Fibroblast of lung (primary cell): ENCODE data around the gene NUDT4.
"Not testable (repeated sequence)": the region's sequence is repeated elsewhere in the genome, so short reads cannot be mapped to it uniquely, and the experiment has no call there.

ENCODE experiments used
- EZH2 ChIP-seq: IDR thresholded peaks from 2 replicates; pipeline ENCODE4 v1.5.1; 2012; ENCODE audit warnings: low read length, control low read depth, mild to moderate bottlenecking; ENCODE audit errors: missing control alignments
- TF ChIP-seq, protein P1 (sequence below), 2 donors: IDR thresholded peaks in 1 of 2; conservative IDR thresholded peaks in 1 of 2; 1 replicate in 1 of 2; 2 replicates in 1 of 2; pipeline ENCODE4 v1.5.1; 2011 to 2012; ENCODE audit warnings: low read length in 2 of 2, control low read depth in 1 of 2, inconsistent platforms in 1 of 2, low read depth in 1 of 2, mild to moderate bottlenecking in 1 of 2

GRCh38 chr12:93399183-93399863 lies 21.6 kb downstream of the NUDT4 start:
- TF ChIP-seq, protein P1, sequence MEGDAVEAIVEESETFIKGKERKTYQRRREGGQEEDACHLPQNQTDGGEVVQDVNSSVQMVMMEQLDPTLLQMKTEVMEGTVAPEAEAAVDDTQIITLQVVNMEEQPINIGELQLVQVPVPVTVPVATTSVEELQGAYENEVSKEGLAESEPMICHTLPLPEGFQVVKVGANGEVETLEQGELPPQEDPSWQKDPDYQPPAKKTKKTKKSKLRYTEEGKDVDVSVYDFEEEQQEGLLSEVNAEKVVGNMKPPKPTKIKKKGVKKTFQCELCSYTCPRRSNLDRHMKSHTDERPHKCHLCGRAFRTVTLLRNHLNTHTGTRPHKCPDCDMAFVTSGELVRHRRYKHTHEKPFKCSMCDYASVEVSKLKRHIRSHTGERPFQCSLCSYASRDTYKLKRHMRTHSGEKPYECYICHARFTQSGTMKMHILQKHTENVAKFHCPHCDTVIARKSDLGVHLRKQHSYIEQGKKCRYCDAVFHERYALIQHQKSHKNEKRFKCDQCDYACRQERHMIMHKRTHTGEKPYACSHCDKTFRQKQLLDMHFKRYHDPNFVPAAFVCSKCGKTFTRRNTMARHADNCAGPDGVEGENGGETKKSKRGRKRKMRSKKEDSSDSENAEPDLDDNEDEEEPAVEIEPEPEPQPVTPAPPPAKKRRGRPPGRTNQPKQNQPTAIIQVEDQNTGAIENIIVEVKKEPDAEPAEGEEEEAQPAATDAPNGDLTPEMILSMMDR (conservative IDR thresholded peaks at IDR 0.05 in 1 of 2, IDR thresholded peaks at IDR 0.05 in 1 of 2; ENCODE audit: low read depth in 1 of 2, low read length in 2 of 2), result not testable (repeated sequence)
- TF ChIP-seq EZH2, result not testable (repeated sequence)
